Measurements from ENCODE around the gene AGGF1.

DNA sequence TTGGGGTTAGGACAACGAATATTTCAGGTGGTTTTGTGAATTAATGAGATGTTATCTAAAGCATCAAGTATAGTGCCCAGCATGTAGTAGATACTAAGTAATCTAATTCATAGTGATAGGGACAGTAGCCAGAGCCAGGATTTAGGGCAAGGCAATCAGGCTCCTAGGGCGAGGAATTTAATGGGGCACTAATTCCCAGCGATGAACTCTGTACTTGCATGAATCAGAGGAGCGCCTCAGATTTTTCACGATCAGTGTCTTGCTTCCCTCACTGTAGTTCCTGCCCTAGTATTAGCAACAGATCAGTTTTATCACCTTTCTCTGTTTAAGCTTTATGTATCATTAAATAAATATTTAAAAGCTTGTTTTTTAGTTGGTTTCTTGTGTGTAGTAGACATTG is 3.1 kb downstream of the AGGF1 start:
- TF ChIP-seq, protein P1, sequence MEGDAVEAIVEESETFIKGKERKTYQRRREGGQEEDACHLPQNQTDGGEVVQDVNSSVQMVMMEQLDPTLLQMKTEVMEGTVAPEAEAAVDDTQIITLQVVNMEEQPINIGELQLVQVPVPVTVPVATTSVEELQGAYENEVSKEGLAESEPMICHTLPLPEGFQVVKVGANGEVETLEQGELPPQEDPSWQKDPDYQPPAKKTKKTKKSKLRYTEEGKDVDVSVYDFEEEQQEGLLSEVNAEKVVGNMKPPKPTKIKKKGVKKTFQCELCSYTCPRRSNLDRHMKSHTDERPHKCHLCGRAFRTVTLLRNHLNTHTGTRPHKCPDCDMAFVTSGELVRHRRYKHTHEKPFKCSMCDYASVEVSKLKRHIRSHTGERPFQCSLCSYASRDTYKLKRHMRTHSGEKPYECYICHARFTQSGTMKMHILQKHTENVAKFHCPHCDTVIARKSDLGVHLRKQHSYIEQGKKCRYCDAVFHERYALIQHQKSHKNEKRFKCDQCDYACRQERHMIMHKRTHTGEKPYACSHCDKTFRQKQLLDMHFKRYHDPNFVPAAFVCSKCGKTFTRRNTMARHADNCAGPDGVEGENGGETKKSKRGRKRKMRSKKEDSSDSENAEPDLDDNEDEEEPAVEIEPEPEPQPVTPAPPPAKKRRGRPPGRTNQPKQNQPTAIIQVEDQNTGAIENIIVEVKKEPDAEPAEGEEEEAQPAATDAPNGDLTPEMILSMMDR (conservative IDR thresholded peaks at IDR 0.05), result no peak
- TF ChIP-seq EZH2 (IDR thresholded peaks at IDR 0.05; ENCODE audit: low read depth), result no peak

All from PC-9 (cell line).